ENCODE measurements around the gene FN3KRP.
"Not testable (repeated sequence)": the region's sequence is repeated elsewhere in the genome, so short reads cannot be mapped to it uniquely, and the experiment has no call there.

The FN3KRP gene

GRCh38 chr17:82709676-82710498, 6.6 kb upstream of the FN3KRP start:
- DNase-seq, result no peak

- no peak for DNase-seq
These were observed 5.8 kb upstream of the FN3KRP start for GRCh38 chr17:82710499-82711232.

GRCh38 chr17:82713071-82713723, 3.3 kb upstream of the FN3KRP start:
- DNase-seq, result no peak

GRCh38 chr17:82718986-82719685, 2.6 kb downstream of the FN3KRP start:
- no peak for DNase-seq

- no peak for DNase-seq
These were observed 3.7 kb downstream of the FN3KRP start for GRCh38 chr17:82720204-82720603.

GRCh38 chr17:82722341-82723013, 6.0 kb downstream of the FN3KRP start:
- no peak for DNase-seq

GRCh38 chr17:82723169-82723807, 6.8 kb downstream of the FN3KRP start:
- DNase-seq, result no peak

- DNase-seq, result no peak
These were observed 9.9 kb downstream of the FN3KRP start for GRCh38 chr17:82726427-82726826.

GRCh38 chr17:82729479-82730260, 13.2 kb downstream of the FN3KRP start:
- no peak for DNase-seq

GRCh38 chr17:82732118-82732743, 15.7 kb downstream of the FN3KRP start:
- DNase-seq, result no peak

GRCh38 chr17:82734987-82735866, 18.7 kb downstream of the FN3KRP start, which contains the start of gene FN3K:
Gene FN3K, plus strand, starts transcription at chr17:82735615. Its CDS starts 22 bp downstream, at chr17:82735637.
- peak; percentile 27 for DNase-seq

- DNase-seq, result no peak
These were observed 20.1 kb downstream of the FN3KRP start for GRCh38 chr17:82736511-82737185.

- no peak for DNase-seq
These were observed 21.7 kb downstream of the FN3KRP start for GRCh38 chr17:82737967-82738877.

GRCh38 chr17:82740906-82741759, 24.6 kb downstream of the FN3KRP start:
- DNase-seq, result no peak

GRCh38 chr17:82743344-82744219, 27.1 kb downstream of the FN3KRP start:
- DNase-seq, result no peak

- not testable (repeated sequence) for DNase-seq
These were observed 28.2 kb downstream of the FN3KRP start for GRCh38 chr17:82744736-82745135.

Measured in fibroblast of upper back skin (primary cell).